GM21723 (cell line): Measurements from ENCODE around the gene DCAF15.
"Not testable (repeated sequence)": the region's sequence is repeated elsewhere in the genome, so short reads cannot be mapped to it uniquely, and the experiment has no call there.

Experiments used
- ATAC-seq: cut with Tn5 transposase; IDR thresholded peaks from one replicate; pipeline ENCODE4 v1.9.1; 2021; ENCODE audit warnings: mild to moderate bottlenecking, moderate library complexity; ENCODE audit not compliant: unreplicated experiment

Gene DCAF15

DNA sequence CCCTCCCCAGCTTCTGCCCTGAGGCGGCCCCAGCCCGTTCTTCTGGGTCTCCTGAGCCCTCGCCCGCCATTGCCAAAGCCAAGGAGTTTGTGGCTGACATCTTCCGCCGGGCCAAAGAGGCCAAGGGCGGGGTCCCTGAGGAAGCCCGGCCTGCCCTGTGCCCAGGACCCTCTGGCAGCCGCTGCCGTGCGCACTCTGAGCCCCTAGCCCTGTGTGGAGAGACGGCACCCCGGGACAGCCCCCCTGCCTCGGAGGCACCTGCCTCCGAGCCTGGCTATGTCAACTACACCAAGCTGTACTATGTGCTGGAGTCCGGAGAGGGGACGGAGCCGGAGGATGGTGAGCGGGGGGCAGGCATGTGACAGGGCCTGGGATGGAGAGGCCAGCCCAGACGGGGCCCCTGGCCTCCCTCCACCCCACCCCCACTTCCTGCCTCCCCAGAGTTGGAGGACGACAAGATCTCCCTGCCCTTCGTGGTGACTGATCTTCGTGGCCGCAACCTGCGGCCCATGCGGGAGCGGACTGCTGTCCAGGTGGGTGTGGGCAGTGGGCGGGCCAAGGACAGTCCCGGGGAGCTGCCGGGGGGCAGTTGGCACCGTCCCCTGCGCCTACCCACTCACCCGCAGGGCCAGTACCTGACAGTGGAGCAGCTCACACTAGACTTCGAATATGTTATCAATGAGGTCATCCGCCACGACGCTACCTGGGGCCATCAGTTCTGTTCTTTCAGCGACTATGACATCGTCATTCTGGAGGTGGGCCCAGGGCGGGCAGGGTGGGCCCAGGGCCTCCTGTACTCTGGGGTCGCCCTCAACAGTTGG is 7.0 kb downstream of the DCAF15 start:
- no peak for ATAC-seq

GRCh38 chr19:13959962-13960862 is 7.9 kb downstream of the DCAF15 start:
- no peak for ATAC-seq

DNA sequence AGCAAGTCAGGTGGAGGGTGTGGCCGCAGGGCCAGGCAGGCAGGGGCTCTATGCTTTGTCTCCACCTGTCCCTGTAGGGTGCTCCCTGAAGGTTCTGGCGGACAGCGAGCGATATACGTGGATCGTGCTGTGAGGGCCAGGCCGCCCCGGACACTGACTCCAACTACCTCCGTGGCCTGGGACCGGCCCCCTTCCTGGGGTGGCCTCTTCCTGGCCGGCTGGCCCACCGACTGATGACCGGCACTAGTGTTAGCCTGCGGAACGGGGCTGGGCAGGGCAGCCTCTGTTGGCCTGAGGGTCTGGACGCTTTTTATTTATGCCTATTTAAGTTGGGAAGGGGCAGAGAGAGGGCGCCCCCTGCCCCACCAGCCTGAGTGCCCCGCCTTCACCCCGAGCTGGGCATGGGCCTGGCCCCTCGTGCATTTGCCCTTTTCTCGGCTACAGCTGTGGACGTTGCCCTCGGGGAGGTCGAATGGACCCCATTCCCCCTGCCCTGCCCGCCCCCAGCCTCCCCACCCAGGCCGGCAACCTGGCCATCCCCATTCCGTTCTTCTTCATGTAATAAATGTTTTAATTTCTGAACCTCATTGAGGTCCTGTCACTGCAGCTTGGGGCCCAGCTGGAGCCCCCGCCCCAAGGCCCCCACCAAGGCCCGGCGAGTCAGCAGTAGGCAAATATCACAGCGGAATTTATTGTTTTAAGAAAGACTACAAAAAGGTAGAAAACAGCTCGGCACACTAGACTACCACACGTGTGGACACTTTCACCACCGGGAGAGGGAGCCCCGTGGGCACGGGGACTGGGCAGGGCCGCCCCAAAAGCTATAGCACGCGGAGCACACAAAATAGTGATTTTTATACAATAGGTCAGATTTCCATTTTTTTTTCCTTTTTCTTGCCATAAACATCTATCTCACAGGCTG is 8.8 kb downstream of the DCAF15 start:
- no peak for ATAC-seq

DNA sequence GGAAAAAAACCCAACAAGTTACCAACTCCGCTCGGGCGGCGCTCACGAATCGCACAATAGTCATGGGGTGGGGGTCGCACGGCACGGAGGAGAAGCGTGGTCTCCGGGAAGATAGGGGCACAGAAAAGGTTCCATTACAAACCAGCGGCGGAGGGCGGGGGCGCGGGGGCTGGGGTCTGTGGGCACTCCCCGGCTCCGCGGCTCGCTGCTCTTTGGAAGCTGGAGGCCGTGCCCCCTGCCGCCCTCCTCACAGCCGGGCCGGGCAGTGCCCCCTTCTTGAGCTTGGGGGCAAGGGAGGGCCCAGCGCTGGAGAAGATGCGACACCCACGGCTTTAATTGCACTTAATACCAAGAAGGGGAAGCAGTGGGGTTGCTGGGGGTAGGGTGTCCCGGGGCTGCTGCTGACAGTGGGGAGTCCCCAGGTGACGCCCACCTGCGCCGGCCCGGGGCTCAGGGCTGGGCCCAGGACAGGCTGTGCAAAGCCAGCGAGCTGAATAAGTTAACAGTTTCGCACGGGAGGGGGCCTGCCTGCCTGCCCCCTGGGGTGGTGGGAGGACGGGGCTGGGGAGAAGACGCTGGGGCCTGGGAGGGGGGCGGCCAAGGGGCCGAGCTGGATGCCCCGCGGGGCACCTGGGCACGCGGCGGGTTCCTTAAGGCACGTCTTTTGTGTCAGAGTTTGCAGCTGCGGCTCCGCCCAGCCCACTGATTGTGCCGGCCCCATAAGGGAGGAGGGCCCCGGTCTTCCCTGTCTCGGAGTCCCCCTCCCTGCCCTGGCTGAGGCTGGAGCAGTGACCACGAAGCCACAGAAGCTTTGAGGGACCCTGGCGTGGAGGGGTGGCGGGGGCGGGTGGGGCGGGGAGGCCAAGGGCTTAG is 9.8 kb downstream of the DCAF15 start:
- ATAC-seq = no peak

DNA sequence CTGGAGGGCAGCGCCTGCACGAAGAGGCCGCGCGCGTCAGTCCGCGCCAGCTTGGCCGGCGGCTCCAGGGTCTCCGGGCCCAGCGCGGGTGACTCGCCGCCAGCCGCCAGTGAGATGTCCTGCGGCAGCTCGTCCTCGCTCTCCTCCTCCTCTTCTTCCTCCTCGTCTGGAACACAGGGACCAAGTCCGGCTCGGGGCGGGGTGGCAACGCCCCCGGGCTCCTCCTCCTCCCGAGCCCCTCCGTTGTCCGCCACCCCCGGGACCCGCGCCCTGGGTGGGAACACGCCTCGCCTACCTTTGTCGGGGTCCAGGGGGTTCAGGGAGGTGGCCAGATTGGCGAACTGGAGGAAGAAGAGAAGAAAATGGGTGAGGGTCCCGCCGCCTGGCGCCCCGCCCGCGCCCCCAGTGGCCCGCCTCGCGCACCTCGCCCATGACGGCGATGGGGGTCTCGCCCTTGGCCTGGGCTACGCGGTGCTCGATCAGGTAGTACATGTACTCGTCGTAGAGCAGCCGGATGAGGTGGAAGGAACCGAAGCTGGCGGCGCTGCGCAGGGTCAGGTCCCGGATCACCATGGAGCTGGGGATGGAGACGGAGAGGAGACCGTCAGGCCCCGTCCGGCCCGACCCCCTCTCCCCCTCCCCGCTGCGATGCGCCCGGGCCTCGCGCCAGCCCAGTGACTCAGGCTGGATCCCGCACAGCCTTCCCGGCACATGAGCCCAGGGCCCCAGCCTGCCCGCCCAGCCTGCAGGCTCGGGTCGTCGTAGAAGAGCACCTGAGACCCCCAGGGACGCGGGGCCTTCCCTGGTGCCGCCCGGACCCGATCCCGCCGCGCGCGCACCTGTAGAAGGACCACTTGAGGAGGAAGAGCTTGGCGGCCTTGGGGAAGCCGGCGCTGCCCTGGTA is 10.6 kb downstream of the DCAF15 start:
- ATAC-seq = no peak

GRCh38 chr19:13963603-13964105 is 11.3 kb downstream of the DCAF15 start:
- no peak for ATAC-seq

DNA sequence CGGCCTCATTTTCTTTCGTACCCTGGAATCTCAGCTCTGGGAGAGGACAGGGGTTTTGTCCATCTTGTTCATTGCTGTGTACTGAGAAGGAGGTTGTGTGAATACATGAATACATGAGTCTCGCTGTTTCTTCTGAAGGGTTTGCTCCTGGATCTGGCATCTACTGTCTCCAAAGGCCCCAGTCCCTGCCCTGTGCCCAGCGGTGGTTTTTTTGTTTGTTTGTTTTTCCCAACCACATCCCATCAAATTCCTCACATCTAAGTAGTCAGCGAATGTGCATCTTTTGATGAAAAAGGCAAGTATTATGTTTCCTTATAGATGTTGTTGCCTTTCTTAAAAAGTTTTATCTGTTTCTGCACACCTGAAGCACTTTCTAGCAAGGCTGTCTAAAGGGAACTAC is 12.5 kb downstream of the DCAF15 start:
- no peak for ATAC-seq

DNA sequence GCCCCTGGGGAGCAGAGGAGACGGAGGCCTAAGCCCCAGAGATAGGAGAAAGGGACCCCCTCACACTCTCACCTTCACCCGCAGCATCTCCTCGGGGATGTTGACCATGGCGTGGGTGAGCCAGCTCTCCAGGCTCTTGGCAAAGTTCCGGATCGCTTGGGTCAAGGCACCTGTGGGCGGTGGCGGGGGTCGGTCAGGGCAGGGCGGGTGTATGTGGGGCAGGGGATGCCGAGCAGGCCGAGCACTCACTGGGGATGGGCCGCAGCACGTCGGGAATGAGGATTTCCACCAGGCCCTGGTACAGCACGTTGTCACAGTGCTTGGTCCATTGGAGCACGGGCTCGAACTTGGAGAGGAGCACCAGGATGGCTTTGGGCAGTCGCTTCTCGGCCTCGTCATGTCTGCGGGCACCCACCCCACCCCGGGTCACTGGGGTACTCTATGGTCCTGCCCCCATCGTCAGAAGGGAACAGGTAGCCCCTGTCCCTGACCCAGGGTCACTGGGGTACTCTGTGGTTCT is 13.1 kb downstream of the DCAF15 start:
- ATAC-seq = no peak

- ATAC-seq = no peak
These were observed 13.8 kb downstream of the DCAF15 start for GRCh38 chr19:13965926-13966683.

GRCh38 chr19:13966684-13967128 is 14.4 kb downstream of the DCAF15 start:
- ATAC-seq = no peak

- ATAC-seq = not testable (repeated sequence)
These were observed 14.9 kb downstream of the DCAF15 start for GRCh38 chr19:13967206-13967605.

- no peak for ATAC-seq
These were observed 16.1 kb downstream of the DCAF15 start for GRCh38 chr19:13968383-13968935.

DNA sequence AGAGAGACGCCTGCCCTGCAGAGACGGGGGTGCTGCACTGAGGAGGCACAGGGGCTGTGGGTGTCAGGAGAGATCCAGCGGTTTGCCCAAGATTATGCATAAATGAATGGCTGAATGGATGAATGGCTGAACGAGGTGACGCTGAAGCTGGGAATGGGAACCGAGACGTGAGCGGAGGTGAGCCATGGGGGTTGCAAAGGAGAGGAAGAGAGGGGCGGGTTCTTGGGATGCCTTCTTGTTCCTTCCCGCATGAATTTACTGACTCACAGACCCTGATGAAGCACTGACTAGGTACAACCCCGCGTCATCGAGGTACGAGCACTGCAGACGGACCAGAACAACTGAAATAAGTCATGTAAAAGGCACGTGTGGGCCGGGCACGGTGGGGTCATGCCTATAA is 16.7 kb downstream of the DCAF15 start:
- ATAC-seq = no peak

- no peak for ATAC-seq
These were observed 17.6 kb downstream of the DCAF15 start for GRCh38 chr19:13969897-13970296.

- not testable (repeated sequence) for ATAC-seq
These were observed 19.6 kb downstream of the DCAF15 start for GRCh38 chr19:13971868-13972267.

DNA sequence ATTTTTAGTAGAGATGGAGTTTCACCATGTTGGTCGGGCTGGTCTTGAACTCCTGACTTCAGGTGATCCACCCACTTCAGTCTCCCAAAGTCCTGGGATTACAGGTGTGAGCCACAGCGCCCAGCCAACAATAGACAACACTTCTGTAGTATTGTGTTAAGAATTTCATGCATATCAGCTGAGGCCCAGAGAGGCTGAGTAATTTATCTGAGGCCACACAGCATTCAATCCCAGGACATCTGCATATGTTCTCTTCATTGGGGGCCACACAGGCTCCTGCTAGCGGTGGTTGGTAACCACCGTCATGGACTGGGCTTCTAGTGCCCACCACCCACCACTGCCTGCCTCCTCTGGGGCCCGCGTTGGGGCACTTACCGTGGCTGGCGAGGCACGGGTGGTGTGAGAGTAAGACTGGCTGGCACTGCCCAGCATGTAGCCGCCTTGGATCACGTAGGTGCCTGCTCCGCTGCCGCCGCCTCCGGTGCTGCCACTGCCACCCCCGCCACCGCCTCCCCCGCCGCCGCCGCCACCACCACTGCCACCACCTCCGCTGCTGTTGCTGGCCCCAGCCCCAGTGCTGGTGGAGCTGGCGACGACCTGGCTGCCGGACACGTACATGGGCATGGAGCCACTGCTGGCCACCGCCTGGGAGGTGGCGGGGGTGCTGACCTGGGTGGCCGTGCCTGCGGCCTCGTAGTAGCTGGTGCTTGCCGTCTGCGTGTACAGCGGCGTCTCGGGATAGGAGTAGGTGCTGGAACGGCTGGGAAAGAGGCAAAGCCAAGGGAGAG is 20.3 kb downstream of the DCAF15 start:
- no peak for ATAC-seq

DNA sequence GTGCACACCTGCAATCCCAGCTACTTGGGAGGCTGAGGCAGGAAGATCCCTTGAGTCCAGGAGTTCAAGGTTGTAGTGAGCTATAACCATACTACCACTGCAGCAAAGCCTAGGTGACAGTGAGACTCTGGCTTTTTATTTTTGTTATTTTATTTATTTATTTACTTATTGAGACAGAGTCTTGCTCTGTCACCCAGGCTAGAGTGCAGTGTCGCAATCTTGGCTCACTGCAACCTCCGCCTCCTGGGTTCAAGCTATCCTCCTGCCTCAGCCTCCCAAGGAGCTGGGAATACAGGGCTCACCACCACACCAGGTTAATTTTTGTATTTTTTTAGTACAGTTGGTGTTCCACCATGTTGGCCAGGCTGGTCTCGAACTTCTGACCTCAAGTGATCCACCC is 21.2 kb downstream of the DCAF15 start:
- ATAC-seq = not testable (repeated sequence)
